GM19193 (cell line): Measurements from ENCODE around the gene UGCG.

ENCODE experiments used
- POLR2A ChIP-seq: IDR thresholded peaks from 4 replicates; pipeline ENCODE4 v1.6.1; 2011; ENCODE audit not compliant: insufficient read depth, insufficient read length; ENCODE audit errors: extremely low read depth

Gene UGCG

DNA sequence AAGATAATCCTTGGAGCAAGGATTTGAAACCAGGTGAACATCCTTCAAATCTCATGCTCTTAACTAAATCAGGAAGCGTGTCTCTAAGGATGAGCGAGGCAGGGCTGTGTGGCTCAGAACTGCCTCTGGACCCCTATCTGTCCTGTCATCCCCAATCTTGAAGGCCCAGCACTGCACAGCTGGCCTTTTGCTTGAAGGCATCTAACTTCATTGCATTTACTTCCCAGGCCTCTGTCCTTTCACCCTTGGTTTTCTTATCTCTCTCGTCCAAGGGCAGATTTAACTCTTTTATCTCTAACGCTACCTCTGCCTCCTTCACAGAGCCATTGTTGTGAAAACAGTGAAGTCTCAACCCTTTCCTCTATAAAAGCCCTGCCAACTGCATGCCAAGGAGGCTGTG, 83.8 kb downstream of the UGCG start:
- no peak for TF ChIP-seq POLR2A

DNA sequence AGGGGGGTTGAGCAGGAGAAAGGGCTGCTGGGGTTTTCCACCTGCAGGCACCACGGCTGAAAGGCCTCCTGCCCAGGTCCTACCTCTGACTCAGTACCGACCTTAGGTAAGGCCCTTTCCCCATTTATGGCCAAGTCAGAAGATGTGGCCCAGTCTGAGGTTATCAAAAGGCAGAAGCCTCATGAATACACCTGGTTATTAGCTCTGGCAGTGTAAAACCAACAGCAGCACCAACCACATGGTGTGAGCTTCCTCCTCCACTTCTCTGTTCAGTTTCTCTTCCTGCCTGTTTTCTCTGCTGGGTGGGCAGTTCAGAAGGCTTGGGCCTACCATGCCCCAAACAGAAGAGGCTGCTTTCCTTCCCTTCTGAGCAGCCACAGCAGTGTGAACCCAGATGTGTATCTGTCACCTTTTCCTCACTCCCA, 86.9 kb downstream of the UGCG start:
- TF ChIP-seq POLR2A, result peak; percentile 51

DNA sequence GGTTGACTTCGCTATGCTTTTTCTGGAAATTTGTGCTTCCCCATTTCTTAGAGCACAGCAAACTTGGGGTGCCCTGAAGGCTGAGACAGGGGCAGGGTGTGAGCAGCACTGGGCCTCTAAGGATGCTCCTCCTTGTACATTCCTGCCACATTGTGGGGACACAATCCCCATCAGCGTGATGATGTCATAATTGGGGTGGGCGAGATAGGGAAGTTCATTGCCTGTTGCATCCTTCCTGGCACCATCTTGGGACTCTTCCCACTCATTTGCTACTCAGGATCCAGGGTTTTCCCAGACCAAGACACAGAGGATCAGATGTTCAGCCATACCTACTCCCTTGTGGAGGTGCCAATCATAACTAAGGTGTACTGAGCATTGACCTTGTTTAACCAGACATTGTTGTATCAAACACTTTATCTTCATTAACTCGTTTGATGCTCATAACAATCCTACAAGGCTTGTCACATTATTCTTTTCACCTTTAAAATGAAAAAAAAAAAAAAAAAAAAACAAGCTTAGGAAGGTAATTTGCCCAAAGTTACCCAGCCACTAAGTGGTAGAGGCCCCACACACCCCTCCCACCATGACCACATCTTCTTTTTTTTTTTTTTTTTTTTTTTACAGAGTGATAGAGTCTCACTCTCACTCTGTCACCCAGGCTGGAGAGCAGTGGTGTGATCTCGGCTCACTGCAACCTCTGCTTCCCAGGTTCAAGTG, 87.6 kb downstream of the UGCG start:
- TF ChIP-seq POLR2A, result no peak
